ENCODE data around the gene COL18A1.

COL18A1 gene

DNA sequence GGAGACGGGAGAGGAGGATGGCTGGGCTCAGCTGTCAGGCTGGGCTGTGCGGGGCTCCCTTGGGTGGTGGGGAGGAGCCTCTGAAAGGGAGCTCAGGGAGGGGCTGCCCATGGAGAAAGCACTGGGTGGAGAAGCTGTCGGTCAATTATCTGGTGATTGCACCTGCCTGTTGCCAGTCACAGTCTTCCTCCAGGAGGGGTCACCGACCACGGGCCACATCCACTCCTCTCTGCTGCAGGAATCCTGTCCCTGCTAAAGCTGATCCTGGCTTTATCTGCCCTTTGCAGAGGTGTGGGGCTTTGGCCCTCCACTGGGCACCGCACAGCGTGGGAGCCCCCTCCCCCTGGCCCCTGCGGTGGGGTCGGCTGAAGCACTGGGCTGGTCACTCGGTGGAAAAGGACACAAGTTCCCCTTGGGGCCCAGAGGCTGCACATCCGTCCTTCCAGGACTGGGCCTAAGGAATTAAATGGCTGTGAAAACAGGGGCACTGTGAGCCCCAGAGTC, 21.8 kb upstream of the COL18A1 start:
- no peak for DNase-seq (ENCODE audit: low read depth)

DNA sequence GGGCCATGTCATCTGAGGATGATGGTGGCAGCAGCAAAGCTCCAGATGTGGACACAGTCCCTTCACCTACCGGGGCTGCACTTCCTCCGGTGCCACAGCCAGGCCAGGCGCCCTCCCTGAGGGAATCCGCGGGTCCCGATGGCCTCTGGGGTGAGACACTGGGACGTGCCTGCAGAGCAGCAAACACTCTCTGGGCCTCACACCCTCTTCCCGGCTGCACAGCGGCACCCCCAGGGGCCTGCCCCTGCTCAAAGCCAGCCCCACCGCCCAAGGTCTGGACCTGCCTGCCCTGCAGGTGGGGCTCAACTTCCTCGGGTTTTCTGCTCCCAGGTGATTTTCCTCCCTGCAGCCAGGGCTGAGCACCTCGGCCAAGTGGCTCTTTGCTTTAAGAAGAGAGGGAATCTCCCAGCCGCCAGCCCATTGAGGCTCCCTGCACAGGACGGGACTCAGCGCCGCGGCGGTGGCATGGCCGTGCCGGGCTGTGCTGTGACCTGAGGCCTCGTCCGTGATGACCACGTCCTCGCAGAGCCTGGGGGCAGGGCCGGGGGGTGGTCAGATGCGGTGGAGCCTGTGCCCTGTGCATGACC, 21.3 kb upstream of the COL18A1 start:
- no peak for DNase-seq (ENCODE audit: low read depth)

DNA sequence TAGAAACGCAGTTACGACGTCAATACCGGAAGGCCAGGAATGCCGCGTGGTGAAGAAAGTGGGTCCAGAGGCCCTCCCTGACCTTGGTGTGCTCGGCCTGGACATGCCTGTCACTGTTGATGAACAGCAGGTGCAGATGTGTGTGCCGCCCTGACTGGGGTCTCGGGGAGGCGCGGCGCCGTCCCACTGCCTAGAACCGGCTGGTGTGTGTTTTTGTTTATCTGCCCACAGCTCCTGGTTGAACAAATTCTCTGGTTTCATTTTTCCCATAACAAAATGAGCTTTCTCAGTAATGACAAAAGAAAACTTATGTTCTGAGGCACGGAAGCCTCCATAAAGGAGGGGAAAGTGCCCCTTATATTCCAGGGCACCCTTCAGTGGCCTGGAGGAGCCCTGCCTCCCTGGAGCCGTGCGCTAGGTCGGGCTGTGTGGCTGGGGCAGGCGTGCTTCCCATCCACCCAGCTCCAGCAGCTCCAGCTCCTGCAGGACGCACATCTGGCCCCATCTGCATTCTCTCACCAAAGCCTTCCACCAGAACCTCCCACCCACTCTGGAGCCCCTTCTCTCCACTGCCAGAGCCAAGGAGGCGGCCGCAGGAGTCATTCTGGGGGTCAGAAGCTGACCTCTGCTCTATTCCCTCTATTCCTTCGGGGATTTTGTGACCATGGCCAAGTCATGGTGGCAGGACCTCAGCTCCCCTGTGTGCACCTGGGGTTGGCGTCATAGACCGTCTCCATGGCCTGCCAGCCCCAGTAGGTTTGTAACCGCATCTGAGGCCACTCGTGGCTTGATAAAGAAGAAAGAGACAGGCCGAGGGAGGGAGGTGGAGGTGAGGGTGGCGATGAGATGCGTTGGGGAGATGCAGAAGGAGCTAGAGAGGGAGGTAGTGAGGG, 20.1 kb upstream of the COL18A1 start:
- no peak for DNase-seq (ENCODE audit: low read depth)

DNA sequence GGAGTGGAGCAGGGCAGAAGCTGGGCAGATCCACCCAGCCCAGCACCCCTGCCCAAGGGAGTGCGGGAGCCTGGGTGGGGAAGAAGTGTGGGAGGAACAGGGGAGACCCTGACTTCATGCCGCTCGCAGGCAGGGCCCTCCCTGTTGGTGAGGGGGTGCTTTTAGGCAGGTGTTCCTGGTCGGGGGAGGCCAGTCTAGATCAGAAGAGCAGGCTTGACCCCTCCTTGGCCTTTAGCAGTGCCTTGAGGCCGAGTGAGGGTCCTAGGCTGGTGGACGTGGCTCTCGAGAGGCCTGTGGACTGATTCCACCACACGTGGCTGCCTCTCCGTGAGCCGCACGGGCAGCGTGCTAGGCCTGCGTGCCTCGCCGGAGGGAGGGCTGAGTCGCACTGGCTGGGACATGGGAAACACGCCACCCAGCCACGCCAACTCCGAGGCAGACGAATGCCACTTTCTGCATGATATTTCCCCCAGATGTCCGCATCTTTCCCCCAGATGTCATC, 19.4 kb upstream of the COL18A1 start:
- no peak for DNase-seq (ENCODE audit: low read depth)

DNA sequence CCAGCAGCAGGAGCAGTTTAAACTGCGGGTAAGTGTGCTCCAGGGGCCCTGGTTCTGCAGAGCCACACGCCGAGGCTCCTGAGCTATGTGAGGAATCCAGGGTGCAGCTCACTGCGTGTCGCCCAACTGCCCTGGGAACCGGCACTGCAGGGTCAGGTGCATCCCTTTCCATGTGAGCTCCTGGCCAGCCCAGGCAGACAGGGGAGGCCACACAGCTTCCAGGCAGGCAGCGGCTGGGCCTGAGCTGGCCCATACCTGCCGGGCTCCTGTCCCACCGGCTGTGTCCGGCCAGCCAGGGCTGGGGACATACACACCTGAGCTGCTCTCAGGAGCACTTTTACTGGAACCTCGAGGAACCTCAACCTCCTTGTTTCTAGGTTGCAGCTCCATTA, 18.6 kb upstream of the COL18A1 start:
- DNase-seq (ENCODE audit: low read depth), result no peak

DNA sequence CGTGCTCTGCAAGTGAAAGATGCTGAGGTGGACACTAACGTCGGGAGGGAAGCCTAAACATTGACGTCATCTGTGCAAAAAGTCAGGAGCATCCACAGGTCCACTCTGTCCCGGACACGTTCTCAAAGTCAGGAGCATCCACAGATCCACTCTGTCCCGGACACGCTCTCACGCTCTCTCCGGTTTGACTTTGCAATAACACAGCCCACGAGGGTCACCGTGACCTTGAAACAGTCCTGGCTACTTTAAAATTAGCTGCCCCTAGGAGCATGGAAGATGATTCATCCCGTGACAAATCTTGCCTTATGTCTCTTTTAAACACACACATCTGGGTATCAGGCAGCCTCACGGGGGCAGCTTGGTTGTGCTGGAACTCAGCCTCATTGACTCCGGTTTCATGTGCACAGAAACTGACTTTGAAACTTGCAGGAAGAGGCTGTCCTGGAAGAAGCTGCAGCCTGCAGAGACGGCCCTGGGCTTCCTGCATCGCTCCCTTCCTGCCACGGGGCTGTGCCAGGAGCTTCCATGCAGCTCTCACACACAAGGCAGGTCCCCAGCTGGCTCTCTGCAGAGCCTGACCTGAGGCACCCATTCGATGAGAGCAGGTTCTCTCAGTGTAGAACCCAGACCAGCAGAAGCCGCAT, 18.1 kb upstream of the COL18A1 start:
- no peak for DNase-seq (ENCODE audit: low read depth)

DNA sequence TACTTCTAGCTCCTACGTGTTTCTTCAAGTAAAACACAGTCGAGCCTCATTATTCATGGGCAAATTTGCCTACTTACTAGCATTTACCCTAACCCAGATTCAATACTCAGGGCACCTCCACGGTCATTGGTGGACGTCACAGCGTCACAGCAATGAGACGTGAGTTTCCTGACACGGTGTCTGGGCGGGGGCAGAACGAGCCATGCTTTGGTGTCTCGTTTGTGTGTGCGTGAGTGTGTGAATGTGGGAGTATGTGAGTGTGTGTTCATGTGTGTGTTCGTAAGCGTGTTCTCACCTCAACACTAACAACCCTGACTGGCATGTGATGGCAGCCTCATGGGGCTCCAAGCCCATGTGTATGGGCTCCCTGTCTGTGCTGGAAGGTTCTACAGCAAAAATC, 17.5 kb upstream of the COL18A1 start:
- DNase-seq (ENCODE audit: low read depth), result no peak

DNA sequence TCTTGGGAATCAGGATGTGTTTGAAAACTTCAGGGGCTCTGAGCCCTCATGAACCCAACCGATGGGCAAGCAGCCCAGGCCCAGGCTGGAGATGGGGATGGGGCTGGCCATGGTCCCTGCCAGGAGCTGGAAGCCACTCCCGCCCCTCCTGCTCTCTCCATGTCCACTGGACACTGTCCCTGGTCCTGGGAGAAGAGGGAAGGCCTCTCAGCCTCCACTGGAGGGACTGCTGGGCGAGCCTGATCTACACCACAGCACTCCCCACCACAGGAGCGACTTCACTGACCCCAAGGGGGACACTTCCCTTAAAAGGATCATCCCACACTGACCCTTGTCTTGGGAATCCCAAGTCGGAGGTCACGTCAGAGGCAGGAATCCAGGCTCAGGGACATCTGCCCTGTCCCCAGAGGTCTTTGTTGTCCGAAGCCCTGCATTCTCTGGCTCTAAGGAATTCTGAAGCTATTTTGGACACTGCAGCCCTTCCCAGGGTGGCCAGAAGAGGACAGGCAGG, 16.9 kb upstream of the COL18A1 start:
- DNase-seq (ENCODE audit: low read depth), result no peak

DNA sequence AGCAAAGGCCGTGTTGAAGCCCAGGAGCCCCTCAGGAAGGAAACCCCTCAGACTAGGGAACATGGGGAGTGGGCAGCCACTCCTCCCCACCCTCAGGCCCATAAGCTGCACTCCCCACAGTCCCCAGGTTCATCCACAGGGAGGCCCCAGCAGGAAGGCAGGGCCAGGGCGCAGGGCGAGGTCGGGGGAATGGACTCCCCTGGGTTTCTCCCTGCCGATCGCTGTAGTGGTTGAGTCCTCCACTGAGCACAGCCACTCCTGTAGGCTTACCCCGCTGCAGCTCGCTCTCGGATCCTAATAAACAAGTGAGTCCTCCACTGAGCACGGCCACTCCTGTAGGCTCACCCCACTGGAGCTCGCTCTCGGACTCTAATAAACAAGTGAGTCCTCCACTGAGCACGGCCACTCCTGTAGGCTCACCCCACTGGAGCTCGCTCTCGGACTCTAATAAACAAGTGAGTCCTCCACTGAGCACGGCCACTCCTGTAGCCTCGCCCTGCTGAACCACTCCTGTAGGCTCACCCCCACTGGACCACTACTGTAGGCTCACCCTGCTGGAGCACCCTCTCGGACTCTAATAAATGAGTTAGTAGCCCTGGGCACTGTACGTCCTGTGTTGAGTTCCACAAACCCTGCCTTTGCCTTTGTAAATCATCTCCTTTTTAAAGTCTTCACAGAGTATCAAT, 16.2 kb upstream of the COL18A1 start:
- no peak for DNase-seq (ENCODE audit: low read depth)

DNA sequence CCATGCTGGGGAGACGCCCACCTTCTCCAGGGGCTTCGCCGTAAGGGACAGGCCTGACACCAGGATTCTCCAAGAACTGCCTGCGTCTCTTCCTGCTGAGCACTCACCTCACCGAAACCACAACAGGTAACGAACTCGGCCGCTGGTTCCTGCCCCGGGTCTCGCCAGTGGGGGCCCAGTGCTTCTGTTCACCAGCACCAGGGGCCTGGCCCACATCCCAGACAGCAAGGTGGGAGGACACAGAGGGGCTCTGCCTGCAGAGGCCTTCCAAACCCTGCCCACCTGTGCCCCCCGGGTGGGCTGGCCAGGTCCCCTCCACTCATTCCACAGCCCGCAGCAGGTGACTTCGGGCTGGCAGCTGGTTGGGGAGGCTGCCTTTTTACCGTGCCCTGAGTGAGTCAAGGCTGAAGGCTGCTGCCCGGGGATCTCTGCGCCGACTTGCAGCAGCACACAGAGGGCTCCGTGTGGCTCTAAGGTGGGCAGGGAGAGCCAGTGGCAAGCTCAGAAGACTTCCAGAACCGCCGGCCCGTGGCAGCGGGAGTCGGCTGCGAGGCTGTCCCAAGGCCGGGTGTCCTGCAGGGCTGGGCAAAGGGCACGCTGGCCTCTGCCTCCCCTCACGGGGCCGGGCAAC, 14.7 kb upstream of the COL18A1 start:
- DNase-seq (ENCODE audit: low read depth), result no peak

DNA sequence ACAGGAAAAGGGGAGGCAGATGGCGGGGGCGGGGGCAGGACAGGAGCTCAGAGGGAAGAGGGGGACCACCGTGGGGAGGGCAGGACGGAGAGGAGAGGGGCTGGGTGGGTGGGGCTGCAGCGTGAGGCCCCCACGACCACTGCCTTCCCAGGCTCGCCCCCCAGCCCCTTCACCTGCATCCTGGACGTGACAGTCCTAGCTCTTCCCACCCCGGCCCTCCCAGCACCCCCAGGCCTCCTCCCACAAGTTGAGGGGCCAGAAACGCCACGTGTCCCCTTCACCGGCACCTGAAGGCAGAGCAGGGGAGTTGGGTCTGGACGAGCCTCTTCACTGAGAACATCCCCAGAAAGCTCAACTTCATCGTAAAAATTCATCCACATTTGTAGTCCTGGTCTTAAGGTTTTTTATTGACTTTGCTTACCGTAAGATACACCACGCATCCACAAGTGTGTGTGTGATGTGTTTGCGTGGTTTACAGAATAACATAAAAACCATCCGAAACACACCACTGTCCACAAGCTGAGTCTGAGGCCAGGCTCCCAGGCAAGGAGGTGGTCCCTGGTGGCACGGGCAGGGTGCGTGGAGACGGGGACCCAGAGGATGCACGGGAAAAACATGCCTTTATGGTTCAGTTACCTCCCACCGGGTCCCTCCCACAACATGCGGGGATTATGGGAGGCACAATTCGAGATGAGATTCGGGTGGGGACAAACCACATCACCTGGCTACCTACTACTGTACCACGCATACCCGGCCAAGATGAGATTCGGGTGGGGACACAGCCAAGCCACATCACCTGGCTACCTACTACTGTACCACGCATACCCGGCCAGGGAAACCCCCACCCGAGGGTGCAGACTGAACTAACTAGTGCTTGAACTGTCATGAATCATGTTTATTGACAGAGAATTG, 13.9 kb upstream of the COL18A1 start:
- DNase-seq (ENCODE audit: low read depth), result no peak

DNA sequence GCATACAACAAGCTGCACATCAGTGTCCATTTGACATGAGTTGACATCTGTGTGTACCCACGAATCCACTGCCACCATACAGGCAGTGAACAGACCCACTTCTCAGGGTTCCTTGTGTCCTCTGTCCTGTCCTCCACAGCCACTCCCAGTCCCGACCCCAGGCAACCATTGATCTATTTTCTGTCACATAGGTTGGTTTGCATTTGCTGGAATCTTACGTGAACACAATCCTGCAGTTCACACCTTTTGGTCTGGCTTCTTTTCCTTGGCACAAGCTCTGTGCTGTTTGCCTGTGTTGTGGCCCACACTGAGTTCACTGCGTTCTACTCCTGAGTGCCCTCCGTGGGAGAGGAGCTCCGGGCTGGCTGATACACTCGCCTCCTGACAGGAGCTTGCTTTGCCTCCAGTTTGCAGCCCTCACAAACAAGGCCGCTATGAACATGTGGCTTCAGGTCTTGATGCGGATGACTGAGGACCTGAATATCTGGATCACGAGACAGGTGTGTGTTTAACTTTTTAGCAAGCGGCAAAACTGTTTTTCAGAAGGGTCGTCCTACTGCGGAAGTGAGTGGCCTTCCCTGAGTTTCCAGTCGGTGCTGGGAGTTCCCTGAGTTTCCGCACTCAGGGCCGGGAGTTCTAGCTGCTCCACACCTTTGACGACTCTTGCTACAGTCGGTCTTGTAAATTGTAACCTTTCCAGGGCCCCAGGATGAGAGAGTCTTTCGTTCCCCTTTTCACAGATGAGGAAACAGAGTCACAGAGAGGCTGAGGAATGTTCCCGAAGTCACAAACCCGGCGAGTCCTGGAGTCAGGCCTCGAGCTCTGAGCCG, 13.0 kb upstream of the COL18A1 start:
- no peak for DNase-seq (ENCODE audit: low read depth)

DNA sequence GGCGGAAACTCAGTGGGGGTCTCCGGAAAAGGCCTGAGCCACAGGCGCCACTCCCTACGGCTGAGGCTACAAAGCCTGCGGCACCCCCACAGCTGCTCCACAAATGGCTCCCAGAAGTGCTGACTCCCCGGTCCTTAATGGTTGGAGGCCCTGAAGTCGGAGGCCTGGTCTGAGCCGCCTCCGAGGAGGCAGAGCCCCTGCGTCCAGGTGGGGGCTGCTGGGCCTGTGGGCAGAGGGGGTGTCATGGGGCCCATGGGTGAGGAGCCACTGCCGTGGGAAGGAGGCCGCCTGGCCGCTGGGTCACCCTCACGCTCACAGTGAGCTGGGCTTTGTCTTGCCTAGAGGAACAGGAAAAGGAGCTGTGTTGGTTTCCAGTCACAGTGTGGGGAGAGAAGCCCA, 12.4 kb upstream of the COL18A1 start:
- DNase-seq (ENCODE audit: low read depth), result no peak

DNA sequence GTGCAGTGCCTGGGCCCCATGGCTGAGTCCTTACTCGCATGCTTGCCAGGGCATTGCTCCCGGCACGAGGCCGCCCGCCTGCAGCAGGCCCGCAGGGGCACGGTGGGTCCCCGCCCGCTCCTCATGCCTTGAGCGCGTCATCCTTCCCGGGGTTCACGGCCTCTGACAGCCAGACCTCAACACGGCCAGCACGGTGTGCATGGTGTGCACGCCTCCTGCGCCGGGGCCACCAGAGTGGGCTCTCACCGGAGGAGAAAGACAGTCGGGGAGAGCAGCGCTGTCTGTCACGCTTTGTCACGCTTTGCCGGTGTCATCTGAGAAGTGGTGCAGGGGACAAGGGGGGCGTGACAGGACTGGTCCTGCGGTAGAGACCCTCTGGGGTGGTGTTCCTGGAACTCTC, 11.9 kb upstream of the COL18A1 start:
- DNase-seq (ENCODE audit: low read depth), result no peak

DNA sequence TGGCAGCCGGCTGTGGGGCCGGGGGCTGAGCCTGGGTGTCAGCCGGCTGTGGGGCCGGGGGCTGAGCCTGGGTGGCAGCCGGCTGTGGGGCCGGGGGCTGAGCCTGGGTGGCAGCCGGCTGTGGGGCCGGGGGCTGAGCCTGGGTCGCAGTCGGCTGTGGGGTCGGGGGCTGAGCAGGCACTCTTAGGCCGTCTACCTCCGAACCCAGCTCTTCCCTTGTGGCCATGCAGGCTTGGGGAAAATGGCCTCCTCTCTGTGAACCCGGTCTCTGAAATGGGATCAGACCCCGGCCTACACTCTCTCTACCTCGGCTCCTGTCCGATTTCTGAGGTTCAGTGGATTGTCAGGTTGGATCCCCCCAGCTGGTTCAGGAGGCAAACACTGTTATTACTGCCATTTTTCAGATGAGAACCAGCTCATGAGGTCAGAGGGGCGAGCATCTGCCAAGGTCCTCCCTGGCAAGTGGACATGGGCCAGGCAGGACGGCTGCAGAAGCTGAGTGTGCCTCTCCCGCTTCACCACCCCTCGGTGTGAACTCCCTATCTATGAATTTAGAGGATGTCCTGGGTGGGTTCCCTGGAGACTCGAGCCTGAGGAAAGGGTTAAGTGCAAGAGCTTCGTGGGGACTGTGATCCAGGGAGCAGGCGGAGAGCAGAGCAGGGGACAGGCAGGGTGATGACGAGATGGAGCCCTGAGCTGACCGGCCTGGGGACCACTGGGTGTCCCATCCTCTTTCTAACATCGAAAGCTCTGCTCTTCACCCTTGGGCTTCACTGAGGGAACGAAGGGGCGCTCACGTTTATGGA, 10.9 kb upstream of the COL18A1 start:
- no peak for DNase-seq (ENCODE audit: low read depth)

DNA sequence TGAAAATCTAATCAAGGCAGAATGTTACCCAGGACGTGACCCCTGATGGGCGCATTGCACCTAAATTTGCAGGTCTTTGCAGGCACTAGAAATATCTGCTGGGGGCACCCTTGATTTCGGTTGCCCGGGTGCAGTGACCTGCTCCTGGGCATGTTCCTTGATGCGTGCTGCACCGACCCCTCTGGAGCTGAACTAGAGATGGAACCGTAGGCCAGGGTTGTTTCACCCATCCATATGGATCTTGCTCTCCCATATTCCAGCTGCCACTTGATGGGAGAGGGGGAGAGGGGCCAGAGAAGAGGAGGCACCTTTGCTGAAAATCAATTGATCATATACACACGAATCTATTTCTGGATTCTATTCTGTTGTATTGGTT, 8.4 kb upstream of the COL18A1 start:
- no peak for DNase-seq (ENCODE audit: low read depth)

DNA sequence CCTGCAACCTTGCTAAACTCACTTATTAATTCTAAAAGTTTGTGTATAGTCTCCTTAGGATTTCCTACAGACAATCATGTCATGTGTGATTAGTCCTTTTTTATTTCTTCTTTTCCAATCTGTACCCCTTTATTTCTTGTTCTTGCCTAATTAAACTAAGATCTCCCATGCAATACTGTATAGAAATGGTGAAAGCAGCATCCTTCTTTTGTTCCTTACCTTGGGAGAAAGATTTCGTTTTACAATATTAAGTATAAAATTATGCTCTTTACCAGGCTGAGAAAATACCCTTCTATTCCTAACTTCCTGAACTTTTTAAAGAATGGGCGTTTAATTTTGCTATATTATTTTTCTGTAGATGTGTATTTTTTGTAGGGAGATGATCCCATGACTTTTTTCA, 7.6 kb upstream of the COL18A1 start:
- DNase-seq (ENCODE audit: low read depth), result no peak

DNA sequence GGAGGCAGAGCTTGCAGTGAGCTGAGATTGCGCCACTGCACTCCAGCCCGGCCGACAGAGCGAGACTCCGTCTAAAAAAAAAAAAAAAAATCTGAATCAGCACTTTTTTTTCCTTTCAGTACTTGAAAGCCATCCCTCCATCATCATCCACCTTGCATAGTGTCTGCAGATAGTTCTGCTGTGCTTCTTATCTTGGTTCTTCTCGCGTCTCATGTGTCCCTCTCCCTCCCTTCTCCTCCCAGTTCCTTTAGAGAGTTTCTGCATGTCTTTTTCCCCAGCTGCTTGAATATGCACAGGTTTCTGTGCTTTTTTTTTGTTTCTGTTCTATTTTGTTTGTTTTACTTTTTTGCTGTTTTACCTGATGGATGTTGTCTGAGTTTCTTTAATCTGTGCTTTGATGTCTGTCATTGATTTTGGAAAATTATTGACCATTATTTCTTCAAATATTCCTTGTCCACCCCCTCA, 3.9 kb upstream of the COL18A1 start:
- no peak for DNase-seq (ENCODE audit: low read depth)

All from stimulated activated CD8-positive, alpha-beta memory T cell treated with anti-CD3 and anti-CD28 coated beads, Interleukin-15, amount 100 ng/mL, for 24 hours (primary cell).